Measurements from ENCODE around the gene ANKRD24. TPM values are rescaled to one million over a fixed set of nuclear protein-coding genes. Genes with fewer than 3 reads are reported as not detected.

Gene ANKRD24
- total RNA-seq, 1 experiment from 2014 or later, result 2.4 TPM

DNA sequence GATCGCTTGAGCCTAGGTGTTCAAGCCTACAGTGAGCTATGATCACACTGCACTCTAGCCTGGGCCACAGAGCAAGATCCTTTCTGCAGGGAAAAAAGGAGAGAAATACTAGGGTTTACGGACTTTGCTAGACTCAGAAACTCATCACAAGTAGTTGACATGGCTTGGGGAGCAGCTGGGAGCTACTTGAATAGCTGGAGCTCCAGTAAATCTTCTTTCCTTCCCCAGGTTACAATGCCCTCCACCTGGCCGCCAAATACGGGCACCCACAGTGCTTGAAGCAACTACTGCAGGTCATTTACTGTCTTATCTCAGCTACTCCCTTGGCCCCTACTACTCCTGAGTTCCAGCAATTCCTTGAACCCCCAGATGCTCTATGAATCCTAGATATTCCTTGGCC is 19.3 kb downstream of the ANKRD24 start:
- H3K4me3 Mint-ChIP-seq, result no peak overlapping the region
- Histone ChIP-seq H3K27ac (ENCODE audit: insufficient read length, low read depth, low read length) (no peak overlapping the region), H4K20me1 (ENCODE audit: control insufficient read depth, insufficient read depth, insufficient read length) (no peaks in the 10 kb centered on the region), H3K4me1 (ENCODE audit: insufficient read depth, low read length) (no peaks in the 10 kb centered on the region), H3K27me3 (ENCODE audit: insufficient read depth, low read length) (peaks cover 3% of the 10 kb centered on the region; the same call in 1 of the 2 replicates), H2BK12ac (ENCODE audit: insufficient read length, low read depth, low read length) (no peak overlapping the region), H3K9ac (ENCODE audit: extremely low read depth, insufficient read length, low read length) (no peak overlapping the region), H3K79me2 (ENCODE audit: insufficient read depth, low read length) (no peaks in the 10 kb centered on the region), H2BK20ac (ENCODE audit: low read depth, low read length, poor library complexity, severe bottlenecking) (no peak overlapping the region), H3K23me2 (ENCODE audit: insufficient read length, low read depth, low read length, poor library complexity, severe bottlenecking) (no peaks in the 10 kb centered on the region), H3K23ac (ENCODE audit: insufficient read length, low read depth, low read length) (no peak overlapping the region), H4K91ac (ENCODE audit: insufficient read length, low read depth, low read length) (no peak overlapping the region), H2AK5ac (ENCODE audit: insufficient read length, low read length) (no peak overlapping the region), H3K4ac (ENCODE audit: low read depth, low read length) (no peak overlapping the region), H4K8ac (replicated peaks; ENCODE audit: insufficient read length, low read depth, low read length) (no peak overlapping the region), H3K14ac (ENCODE audit: insufficient read depth, low read length) (no peak overlapping the region), H3K18ac (ENCODE audit: insufficient read length, low read depth, low read length) (no peak overlapping the region), H3K4me2 (ENCODE audit: insufficient read depth, insufficient read length, low read length) (no peak overlapping the region), H2AFZ (ENCODE audit: low read length) (no peak overlapping the region), H4K5ac (ENCODE audit: insufficient read length, low read depth, low read length) (no peak overlapping the region), H2BK15ac (ENCODE audit: low read depth, low read length) (no peak overlapping the region), H3T11ph (ENCODE audit: low read length) (no peak overlapping the region), H2BK5ac (ENCODE audit: insufficient read length, low read length) (no peak overlapping the region), H3K56ac (ENCODE audit: insufficient read length, low read depth, low read length) (no peak overlapping the region), H3K79me1 (ENCODE audit: insufficient read depth, low read depth, low read length, poor library complexity, severe bottlenecking) (no peaks in the 10 kb centered on the region), H2BK120ac (ENCODE audit: low read depth, low read length, poor library complexity, severe bottlenecking) (no peak overlapping the region), H3K9me3 (ENCODE audit: control insufficient read depth, low read depth, low read length) (no peaks in the 10 kb centered on the region)
- H3K9me3 Mint-ChIP-seq, result peaks cover 8 to 9% of the 10 kb centered on the region in 2 experiments; a peak in 3 of 5 replicates
- H3K27me3 Mint-ChIP-seq (ENCODE audit: low read depth), result peaks cover 49% of the 10 kb centered on the region
- TF ChIP-seq, protein P1, sequence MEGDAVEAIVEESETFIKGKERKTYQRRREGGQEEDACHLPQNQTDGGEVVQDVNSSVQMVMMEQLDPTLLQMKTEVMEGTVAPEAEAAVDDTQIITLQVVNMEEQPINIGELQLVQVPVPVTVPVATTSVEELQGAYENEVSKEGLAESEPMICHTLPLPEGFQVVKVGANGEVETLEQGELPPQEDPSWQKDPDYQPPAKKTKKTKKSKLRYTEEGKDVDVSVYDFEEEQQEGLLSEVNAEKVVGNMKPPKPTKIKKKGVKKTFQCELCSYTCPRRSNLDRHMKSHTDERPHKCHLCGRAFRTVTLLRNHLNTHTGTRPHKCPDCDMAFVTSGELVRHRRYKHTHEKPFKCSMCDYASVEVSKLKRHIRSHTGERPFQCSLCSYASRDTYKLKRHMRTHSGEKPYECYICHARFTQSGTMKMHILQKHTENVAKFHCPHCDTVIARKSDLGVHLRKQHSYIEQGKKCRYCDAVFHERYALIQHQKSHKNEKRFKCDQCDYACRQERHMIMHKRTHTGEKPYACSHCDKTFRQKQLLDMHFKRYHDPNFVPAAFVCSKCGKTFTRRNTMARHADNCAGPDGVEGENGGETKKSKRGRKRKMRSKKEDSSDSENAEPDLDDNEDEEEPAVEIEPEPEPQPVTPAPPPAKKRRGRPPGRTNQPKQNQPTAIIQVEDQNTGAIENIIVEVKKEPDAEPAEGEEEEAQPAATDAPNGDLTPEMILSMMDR (conservative IDR thresholded peaks at IDR 0.05), result no peak
- H3K36me3 Mint-ChIP-seq (ENCODE audit: insufficient read depth in 1 of 3, low read depth in 3 of 3), result no peaks in the 10 kb centered on the region; a peak in 3 of 7 replicates
- DNase-seq, result no peak
- no peak overlapping the region for H3K27ac Mint-ChIP-seq
- peaks cover 7 to 18% of the 10 kb centered on the region in 2 experiments for H3K4me1 Mint-ChIP-seq
- no CpG with 5 or more reads among the region's 4 CpGs for WGBS (ENCODE audit: extremely low coverage, insufficient read length, low lambda C conversion rate)

Data from H9 (cell line).